M059J (cell line): ENCODE results near the gene TH. TPM values are rescaled to one million over a fixed set of nuclear protein-coding genes. Genes with fewer than 3 reads are reported as not detected.
"Not testable (repeated sequence)": the region's sequence is repeated elsewhere in the genome, so short reads cannot be mapped to it uniquely, and the experiment has no call there.

ENCODE experiments used
- DNase-seq: peaks from one replicate; pipeline ENCODE4 v3.0.0-alpha.2; 2012; ENCODE audit warnings: low read depth
- total RNA-seq: library from RNA; depleted of rRNA; stranded (reverse); fragments of >200 nt; shearing (Covaris generic); gene quantifications from 2 replicates; pipeline ENCODE4 v1.2.3, GENCODE V29; 2014

Gene TH
- total RNA-seq, 1 experiment from 2014 or later = 0.07 TPM

DNA sequence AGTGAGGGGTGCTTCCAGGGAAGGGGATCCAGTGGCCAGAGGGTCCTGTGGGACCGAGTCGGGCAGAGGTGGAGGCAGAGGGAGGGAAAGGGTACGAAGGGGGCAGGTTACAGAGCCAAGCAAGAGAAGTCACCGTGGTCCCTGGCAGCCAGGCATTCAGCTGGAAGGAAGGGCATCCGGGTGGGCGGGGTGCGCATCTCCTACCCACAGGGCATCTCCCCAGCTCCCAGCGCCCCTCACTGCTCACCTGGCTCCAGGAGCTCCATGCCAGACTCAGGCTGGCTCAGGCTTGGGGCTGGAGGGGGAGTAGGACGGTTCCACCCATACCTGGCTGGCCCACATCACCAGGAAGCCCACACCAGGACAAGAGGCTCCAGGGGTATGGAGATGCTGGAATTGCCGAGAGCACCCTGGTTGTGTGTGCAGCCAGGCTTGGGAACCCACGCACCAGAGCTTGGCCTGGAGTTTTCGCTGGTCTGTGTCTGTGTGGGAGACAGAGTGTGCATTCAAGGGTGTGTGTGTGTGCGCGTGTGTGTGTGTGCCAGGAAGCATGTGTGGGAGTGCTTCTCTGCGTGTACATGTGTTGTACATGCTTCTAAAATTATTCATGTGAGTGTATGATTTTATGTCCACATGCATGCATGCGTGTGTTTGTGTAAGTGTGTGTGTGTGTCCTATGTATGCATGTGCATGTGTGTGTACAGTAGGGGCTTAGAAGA lies 6.6 kb upstream of the TH start:
- DNase-seq = not testable (repeated sequence)

DNA sequence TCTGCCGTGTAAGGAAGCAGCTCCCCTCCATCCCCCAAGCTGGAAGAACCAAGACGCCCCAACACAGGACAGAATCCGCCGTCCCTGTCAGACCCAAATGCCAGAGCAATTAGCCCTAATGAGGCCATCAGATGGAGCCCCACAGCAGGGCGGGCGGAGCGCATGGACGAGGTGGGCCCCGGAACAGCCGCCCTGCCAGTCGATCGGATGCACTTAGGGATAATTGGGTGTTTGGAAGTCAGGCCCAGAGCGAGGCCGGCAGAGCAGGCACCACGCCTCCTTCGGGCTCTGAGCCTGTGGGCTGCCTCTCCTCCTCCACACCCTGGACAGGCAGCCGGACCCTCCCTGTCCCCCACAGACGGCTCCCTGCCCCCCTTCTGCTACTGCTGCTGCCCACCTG lies 5.5 kb upstream of the TH start:
- no peak for DNase-seq

DNA sequence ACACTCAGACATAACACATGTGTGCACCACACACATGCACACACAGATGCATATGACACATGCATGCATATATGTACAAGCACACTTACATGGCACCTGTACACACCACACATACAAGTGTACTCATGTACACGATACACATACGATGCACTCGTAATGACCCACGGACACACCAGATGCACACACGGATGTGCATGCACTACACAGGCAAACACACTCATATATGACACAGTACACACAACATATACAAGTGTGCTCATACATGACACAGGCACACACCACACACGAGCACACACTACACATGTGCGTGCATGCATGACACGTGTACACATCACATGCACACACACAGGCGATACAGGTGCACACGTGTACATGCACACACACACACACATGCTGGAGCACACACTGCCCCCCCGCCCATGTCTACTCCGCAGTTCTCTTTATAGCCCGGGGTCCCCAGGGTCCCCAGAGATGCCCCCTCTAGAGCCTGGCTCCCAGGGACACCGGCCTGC lies 4.8 kb upstream of the TH start:
- DNase-seq = no peak

DNA sequence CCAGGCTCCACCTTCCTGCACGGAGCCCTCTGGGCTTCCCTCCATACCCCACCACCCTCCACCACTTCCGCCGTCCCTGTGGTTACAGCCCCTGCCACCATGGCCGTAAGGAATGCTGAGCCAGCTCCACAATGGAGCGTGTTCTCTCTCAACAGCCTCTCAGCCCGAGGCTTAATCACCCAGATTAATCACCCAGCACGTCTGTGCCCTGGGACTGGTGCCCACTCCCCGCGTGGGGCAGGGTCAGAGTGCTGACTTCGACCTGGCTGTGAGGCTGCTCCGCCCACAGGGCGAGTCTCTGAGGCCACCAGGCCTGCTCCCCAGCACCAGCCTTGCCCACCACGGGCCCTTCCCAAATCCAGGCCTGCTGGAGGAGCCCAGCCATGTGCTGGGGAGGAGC lies 4.0 kb upstream of the TH start:
- peak; percentile 94 for DNase-seq

- no peak for DNase-seq
Observed at GRCh38 chr11:2174361-2174760, 2.7 kb upstream of the TH start.

DNA sequence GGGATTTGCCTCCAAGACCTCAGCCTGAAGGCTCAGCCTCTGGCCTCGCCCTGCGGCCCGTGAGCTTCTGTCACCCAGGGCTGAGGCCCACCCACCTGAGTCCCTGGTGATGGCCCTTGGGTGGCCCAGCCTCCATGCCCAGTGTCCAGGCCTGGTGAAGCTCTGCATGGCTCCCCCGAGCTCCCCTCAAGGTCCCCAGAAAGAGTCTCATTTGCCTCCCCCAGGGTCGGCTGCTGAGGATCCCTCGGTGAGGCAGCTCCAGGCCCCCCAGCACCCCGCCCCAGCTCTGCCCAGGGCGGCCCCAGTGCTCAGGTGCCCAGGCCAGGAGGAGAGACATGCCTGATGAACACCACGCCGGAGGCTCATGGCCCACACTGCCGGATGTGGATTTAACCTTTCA lies 2.1 kb upstream of the TH start:
- no peak for DNase-seq

DNA sequence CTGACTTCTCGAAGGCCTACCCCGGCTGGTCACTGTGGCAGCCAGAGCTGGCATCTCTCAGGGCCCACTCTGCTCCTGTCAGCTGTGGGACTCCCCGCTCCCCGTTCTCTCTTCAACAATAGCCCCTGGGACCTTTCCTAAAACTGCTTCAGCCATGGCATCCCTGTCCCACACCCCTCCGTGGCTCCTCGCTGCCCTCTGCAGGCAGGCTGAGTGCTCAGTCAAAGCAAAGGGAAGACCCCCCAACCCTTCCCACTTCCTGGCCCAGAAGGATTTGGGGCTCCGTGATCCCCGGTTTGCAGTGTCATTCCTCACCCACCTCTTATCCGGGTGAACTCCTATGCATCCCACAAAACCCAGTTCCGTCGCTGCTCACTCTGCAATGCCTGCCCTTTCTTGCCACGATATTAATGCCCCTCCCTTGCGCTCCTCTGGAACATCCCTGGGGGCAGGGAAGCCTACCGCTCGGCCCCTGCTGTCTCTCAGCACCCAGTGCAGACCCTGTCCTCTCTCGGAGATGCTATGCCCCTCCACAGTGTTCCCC lies 1.6 kb upstream of the TH start:
- no peak for DNase-seq

- no peak for DNase-seq
Observed at GRCh38 chr11:2172676-2173075, 1.1 kb upstream of the TH start.

GRCh38 chr11:2169626-2170570 lies 1.7 kb downstream of the TH start:
- no peak for DNase-seq

DNA sequence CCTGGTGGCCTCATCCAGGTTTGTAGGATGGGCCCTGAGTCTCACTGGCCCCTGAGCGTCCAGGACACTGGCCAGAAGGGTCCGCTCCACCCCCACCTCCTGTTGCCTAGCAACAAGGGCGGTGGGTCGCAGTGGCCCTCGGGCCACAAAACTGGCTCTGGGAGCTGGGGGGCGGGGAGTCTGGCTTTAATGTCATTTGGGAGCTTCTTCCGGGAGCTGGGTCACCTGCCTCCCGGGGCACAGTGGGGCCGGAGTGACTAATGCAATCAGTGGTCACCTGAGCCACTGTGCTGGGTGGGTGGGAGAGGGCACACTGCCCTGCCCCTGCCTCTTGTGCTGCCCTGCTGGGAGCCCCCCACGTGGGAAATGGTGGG lies 2.6 kb downstream of the TH start:
- no peak for DNase-seq

- DNase-seq = no peak
Observed at GRCh38 chr11:2168286-2169004, 3.2 kb downstream of the TH start.

- DNase-seq = no peak
Observed at GRCh38 chr11:2167141-2168045, 4.2 kb downstream of the TH start.

- no peak for DNase-seq
Observed at GRCh38 chr11:2166091-2166851, 5.3 kb downstream of the TH start.

DNA sequence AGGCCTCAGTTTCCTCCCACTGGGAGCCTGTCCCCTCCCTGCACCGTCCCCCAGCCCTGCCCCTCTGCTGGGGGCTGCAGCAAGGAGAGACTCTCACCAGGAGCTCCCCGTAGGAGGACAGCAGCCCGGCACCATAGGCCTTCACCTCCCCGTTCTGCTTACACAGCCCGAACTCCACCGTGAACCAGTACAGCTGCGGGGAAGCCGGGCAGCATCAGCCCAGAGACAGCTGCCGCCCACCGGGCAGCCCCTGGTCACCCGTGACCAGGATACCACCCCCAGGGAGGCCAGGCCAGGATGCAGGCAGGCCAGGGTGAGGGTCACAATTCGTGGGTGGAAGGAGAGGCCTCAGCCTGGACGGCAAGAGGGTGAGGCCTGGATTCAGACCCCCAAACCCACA lies 6.0 kb downstream of the TH start:
- DNase-seq = no peak

GRCh38 chr11:2164861-2165555 lies 6.6 kb downstream of the TH start:
- DNase-seq = no peak

GRCh38 chr11:2164081-2164480 lies 7.5 kb downstream of the TH start:
- no peak for DNase-seq

- DNase-seq = no peak
Observed at GRCh38 chr11:2163428-2163978, 8.1 kb downstream of the TH start.

DNA sequence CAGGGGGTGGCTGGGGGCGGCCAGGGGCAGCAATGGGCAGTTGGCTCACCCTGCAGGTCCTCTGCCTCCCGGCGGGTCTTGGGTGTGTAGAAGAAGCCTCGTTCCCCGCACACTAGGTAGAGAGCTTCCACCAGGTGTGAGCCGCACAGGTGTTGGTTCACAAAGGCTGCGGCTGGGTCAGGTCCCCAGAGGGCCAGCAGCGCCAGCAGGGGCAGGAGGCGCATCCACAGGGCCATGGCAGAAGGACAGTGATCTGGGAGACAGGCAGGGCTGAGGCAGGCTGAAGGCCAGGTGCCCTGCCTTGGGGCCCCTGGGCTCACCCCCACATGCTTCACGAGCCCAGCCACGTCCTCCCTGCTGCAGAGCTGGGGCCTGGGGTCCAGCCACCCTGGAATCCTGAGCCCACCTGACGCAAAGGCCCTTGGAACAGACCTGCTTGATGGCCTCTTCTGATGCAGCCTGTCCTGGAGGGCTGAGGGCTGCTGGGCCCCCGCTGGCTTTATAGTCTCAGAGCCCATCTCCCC lies 10.8 kb downstream of the TH start, which contains the start of gene INS:
INS (minus strand) TSS at position 474 of the 524 bp plus-strand sequence; CDS start at position 236, 238 bp downstream.
- DNase-seq = no peak
